AG09319 (cell line): Measurements from ENCODE around the gene WDFY4.

ENCODE experiments used
- DNase-seq: peaks from one replicate; pipeline ENCODE4 v3.0.0-alpha.2; 2010; ENCODE audit warnings: low read depth; ENCODE audit errors: extremely low read depth
- TF ChIP-seq, protein P1 (sequence below): IDR thresholded peaks from 2 replicates; pipeline ENCODE4 v1.5.1; 2011; ENCODE audit warnings: low read depth, mild to moderate bottlenecking, inconsistent platforms, low read length, moderate library complexity

Gene WDFY4

DNA sequence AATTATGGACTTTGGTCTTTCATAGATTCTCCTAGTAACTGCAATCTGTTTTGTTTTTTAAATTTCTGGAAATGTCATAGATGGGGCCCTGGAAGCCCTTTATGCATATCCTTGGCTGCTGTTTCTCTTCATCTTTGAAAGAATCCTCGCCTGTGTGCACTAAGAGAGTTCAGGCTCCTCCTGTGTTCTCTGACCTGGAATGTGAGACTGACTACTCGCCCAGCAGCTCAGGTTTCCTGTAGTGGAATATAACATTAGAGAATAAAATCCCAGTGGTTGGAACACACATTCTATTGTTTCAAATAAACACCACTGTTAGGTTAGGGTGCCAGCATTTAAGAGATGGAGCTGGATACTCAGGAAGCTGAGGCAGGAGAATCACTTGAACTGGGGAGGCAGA lies 56.3 kb downstream of the WDFY4 start:
- TF ChIP-seq, protein P1, sequence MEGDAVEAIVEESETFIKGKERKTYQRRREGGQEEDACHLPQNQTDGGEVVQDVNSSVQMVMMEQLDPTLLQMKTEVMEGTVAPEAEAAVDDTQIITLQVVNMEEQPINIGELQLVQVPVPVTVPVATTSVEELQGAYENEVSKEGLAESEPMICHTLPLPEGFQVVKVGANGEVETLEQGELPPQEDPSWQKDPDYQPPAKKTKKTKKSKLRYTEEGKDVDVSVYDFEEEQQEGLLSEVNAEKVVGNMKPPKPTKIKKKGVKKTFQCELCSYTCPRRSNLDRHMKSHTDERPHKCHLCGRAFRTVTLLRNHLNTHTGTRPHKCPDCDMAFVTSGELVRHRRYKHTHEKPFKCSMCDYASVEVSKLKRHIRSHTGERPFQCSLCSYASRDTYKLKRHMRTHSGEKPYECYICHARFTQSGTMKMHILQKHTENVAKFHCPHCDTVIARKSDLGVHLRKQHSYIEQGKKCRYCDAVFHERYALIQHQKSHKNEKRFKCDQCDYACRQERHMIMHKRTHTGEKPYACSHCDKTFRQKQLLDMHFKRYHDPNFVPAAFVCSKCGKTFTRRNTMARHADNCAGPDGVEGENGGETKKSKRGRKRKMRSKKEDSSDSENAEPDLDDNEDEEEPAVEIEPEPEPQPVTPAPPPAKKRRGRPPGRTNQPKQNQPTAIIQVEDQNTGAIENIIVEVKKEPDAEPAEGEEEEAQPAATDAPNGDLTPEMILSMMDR = no peak
- no peak for DNase-seq

DNA sequence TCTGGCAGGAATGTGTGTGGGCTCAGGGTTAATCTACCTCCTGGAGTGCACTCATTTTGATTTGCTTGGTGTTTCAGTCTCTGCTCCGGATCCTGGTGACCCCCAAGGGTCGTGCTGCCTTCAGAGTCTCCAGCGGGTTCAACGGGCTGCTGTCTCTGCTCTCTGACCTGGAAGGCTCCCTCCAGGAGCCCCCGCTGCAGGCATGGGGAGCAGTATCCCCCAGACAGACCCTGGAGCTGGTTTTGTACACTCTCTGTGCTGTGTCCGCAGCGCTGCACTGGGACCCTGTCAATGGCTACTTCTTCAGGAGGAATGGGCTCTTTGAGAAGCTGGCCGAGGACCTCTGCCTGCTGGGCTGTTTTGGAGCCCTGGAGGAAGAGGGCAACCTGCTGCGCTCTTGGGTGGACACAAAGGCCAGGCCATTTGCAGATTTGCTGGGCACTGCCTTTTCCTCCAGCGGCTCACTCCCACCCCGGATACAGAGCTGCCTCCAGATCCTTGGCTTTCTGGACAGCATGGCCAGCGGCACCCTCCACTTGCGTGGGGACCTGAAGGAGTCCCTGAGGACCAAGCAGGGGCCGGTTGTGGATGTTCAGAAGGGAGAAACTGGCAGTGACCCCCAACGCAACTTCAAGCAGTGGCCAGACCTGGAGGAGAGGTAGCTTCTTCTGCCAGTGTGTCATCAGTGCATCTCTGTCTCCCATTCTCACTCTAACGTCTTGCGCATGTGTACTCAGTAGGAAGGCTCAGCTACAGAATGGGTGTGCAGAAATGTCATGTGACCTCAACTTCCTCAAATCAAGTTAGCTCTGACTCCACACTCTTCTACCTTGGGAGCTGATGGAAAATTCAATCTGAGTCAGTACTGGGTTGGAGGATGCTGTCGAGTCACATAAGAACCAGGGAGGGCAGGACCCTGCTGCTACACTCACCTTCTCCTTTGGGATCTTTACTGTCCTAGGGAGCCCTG lies 58.5 kb downstream of the WDFY4 start:
- TF ChIP-seq, protein P1 = no peak
- DNase-seq = no peak

DNA sequence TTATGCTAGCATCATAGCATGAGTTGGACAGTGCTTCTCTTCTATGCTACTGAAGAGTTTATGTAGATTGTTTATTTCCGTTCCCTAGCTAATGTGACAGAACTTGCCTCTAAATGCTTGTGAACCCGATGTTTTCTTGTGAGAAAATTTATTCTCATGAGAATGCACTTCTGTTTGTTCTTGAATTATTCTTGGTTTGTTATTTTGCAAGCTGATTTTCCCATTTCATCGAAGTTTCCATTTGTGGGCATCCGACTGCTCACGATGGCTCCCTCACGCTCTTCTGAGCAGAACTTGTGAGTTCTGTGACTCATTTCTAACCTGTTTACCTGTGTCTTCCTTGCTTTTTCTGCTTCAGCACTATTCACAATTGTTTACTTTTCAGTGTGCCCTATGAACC lies 59.9 kb downstream of the WDFY4 start:
- TF ChIP-seq, protein P1 = no peak
- no peak for DNase-seq

DNA sequence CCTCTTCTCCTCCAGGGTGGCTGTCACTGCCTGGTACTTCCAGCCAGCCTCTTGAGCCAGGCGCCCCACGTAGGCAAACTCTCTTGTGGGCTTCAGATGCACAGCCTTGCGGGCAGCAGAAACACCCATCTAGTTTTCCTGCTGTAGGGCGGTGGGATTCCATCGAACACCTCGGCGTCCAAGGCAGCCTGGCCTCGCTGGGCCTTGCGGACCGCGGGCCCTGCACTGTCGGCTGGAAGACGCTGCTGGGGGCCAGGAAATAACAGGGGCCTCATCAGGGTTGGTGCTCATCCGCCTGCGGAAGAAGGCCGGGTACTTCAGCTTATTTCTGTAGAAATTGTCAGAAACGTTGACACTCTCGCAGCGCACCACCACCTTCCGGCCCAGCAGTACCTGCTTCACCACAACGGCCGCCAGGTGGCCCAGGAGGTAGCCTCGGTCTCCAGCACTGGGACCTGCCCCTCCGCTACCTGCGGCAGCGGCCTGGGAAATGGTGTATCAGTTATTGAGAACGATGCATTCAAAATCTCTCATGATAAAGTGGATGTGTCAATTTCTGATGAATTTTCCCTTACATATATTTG lies 61.1 kb downstream of the WDFY4 start:
- TF ChIP-seq, protein P1 = no peak
- no peak for DNase-seq

DNA sequence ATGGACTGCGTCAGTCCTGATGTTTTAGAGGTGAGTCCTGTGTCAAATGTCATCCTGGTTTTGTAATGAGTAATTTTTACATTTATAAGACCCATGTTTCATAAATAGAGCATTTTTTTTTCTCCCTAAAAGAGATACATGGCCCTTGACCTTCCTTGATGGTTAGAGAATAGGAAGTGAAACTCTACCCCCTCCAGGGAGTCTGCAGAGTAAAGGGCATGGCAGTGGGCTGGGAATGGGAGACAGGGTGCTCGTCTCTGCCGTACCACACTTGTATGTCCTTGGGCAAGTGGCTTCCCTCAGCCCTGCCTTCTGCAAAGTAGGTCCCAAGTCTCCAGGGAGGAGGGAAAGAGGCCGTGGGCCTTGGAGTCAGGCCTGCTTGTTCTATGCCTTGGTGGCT lies 63.9 kb downstream of the WDFY4 start:
- no peak for DNase-seq
- TF ChIP-seq, protein P1 = no peak

DNA sequence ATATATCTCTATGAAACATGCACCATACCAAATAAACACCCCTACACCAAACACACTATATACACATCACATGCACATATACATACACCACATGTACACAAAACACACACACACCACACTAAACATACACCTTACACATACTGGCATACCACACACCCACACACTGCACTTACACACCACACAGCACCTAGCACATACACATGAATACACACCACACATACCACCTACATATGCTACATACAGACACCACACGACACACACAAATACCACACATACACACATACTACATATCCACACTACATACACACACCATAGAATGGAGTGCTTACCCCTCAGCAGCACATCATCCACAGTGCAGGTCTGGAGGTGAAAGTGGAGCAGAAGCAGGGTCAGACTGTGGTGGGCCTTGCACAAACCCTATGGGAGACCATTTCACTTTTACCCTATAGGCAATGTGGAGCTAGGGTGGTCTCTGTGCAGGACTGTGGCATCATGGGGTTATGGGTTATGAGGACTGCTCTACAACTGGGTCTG lies 64.6 kb downstream of the WDFY4 start:
- DNase-seq = no peak
- TF ChIP-seq, protein P1 = no peak

DNA sequence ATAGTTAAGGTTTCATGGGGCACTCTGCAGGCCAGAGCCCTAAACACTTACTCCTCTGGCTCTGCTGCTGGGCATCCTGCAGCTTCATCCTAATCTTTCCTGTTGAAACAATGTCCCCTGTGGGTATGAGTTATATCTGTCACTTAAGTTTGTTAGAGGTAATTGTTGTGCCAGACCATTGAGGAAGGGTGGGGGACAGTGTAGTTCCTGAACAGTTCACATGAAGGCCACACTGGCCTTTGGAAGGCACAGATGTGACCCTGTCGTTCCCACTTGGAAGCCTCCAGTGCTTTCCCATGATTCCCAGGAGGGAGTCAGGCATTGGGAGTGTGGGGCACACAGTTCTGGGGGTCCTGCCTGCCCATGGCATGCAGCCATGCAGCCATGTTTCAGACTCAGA lies 65.3 kb downstream of the WDFY4 start:
- DNase-seq = no peak
- TF ChIP-seq, protein P1 = no peak
